ENCODE data around the gene FAM237B.

The FAM237B gene

GRCh38 chr7:90290244-90291113 lies 30.6 kb downstream of the FAM237B start:
- DNase-seq, result no peak

- DNase-seq, result no peak
Measured at GRCh38 chr7:90288154-90288553, 33.0 kb downstream of the FAM237B start.

GRCh38 chr7:90276033-90276728 lies 44.9 kb downstream of the FAM237B start:
- DNase-seq, result no peak

GRCh38 chr7:90274161-90274560 lies 46.9 kb downstream of the FAM237B start:
- DNase-seq, result no peak

GRCh38 chr7:90272242-90272641 lies 48.9 kb downstream of the FAM237B start:
- no peak for DNase-seq

GRCh38 chr7:90271753-90272152 lies 49.4 kb downstream of the FAM237B start:
- no peak for DNase-seq

- no peak for DNase-seq
Measured at GRCh38 chr7:90270431-90271178, 50.5 kb downstream of the FAM237B start.

GRCh38 chr7:90269163-90269562 lies 51.9 kb downstream of the FAM237B start:
- no peak for DNase-seq

- DNase-seq, result no peak
Measured at GRCh38 chr7:90267263-90267858, 53.7 kb downstream of the FAM237B start.

- DNase-seq, result no peak
Measured at GRCh38 chr7:90266808-90267207, 54.3 kb downstream of the FAM237B start.

All from NCI-H146 (cell line).